KBM-7 (cell line): ENCODE measurements around the gene OR52D1.

ENCODE experiments used
- DNase-seq: peaks from one replicate; pipeline ENCODE4 v3.0.0-alpha.2; 2015
- in situ Hi-C: fragments of 300-500 bp; cut with MboI; formaldehyde crosslinking; loops from 2 replicates; pipeline ENCODE4 v1.14.3; 2020; ENCODE audit warnings: low sequenced_read_pairs, low pct_unique_long_range_greater_than_20kb, mixed read lengths

The OR52D1 gene

GRCh38 chr11:5488385-5488784 lies at the start of gene OR52D1:
Gene OR52D1 (plus strand): TSS chr11:5488685. CDS start chr11:5488707, 22 bp downstream.
- in situ Hi-C loops = no loop called here
- DNase-seq = no peak

- no peak for DNase-seq
- in situ Hi-C loops = no loop called here
These were observed 47.1 kb upstream of the OR52D1 start, which contains the start of gene OR51I1 for GRCh38 chr11:5441414-5441813. Gene OR51I1 (minus strand): TSS chr11:5441514. CDS start chr11:5441514, 0 bp downstream.

GRCh38 chr11:5443835-5444393 lies 44.6 kb upstream of the OR52D1 start:
- DNase-seq = no peak
- in situ Hi-C loops = no loop called here

- in situ Hi-C loops = no loop called here
- no peak for DNase-seq
These were observed 39.5 kb upstream of the OR52D1 start, which contains the start of gene OR51I2 for GRCh38 chr11:5449023-5449422. Gene OR51I2 (plus strand): TSS chr11:5449323. CDS start chr11:5453489, 4,166 bp downstream.

- no peak for DNase-seq
- in situ Hi-C loops = no loop called here
These were observed 39.1 kb upstream of the OR52D1 start for GRCh38 chr11:5449432-5449831.

- DNase-seq = no peak
- in situ Hi-C loops = no loop called here
These were observed 27.4 kb upstream of the OR52D1 start for GRCh38 chr11:5460983-5461621.

- DNase-seq = no peak
- in situ Hi-C loops = no loop called here
These were observed 21.0 kb upstream of the OR52D1 start for GRCh38 chr11:5467527-5467926.

- in situ Hi-C loops = no loop called here
- DNase-seq = no peak
These were observed 14.6 kb upstream of the OR52D1 start for GRCh38 chr11:5473921-5474320.

GRCh38 chr11:5476186-5476819 lies 12.2 kb upstream of the OR52D1 start:
- in situ Hi-C loops = no loop called here
- DNase-seq = peak; percentile 38

GRCh38 chr11:5486003-5486402 lies 2.5 kb upstream of the OR52D1 start:
- DNase-seq = no peak
- in situ Hi-C loops = no loop called here

- DNase-seq = no peak
- in situ Hi-C loops = no loop called here
These were observed 2.1 kb upstream of the OR52D1 start for GRCh38 chr11:5486421-5486820.

- DNase-seq = no peak
- in situ Hi-C loops = no loop called here
These were observed 414 bp downstream of the OR52D1 start for GRCh38 chr11:5488798-5489399.

GRCh38 chr11:5489576-5490357 lies 1.3 kb downstream of the OR52D1 start:
- no peak for DNase-seq
- in situ Hi-C loops = no loop called here

GRCh38 chr11:5499671-5500070 lies 11.2 kb downstream of the OR52D1 start:
- no peak for DNase-seq

GRCh38 chr11:5500393-5500801 lies 11.9 kb downstream of the OR52D1 start:
- no peak for DNase-seq
- in situ Hi-C loops = no loop called here

More at GRCh38 chr11:5499671-5500070, 11.2 kb downstream of the OR52D1 start:
- in situ Hi-C loops = no loop called here

GRCh38 chr11:5504403-5504921 lies 16.0 kb downstream of the OR52D1 start:
- in situ Hi-C loops = no loop called here
- no peak for DNase-seq

- no peak for DNase-seq
- in situ Hi-C loops = no loop called here
These were observed 17.0 kb downstream of the OR52D1 start for GRCh38 chr11:5505363-5506048.

- DNase-seq = no peak
- in situ Hi-C loops = no loop called here
These were observed 18.9 kb downstream of the OR52D1 start for GRCh38 chr11:5507177-5507932.
